Prostate gland (tissue), 2 donors: ENCODE data around the gene ALK.

Experiments used
- CTCF ChIP-seq, 4 experiments: fragments of 200-600 bp in 2 of 4; fragments of 450-650 bp in 2 of 4; sonication (generic) in 2 of 4; IDR thresholded peaks; 1 replicate in 3 of 4; 2 replicates in 1 of 4; pipeline ENCODE4 v1.5.1; 2016 to 2019; ENCODE audit warnings: antibody characterized with exemption in 4 of 4, mild to moderate bottlenecking in 2 of 4, moderate library complexity in 2 of 4
- POLR2A ChIP-seq: fragments of 450-650 bp; IDR thresholded peaks from one replicate; pipeline ENCODE4 v1.6.1; 2016; ENCODE audit warnings: antibody characterized with exemption, mild to moderate bottlenecking
- POLR2AphosphoS5 ChIP-seq: sonication (generic); formaldehyde crosslinking; IDR thresholded peaks from one replicate; pipeline ENCODE4 v1.6.1; 2017; ENCODE audit warnings: antibody characterized with exemption

- TF ChIP-seq POLR2AphosphoS5 (no peak), CTCF (IDR thresholded peaks at IDR 0.05) (no peak), POLR2A (no peak)
These were observed 359.1 kb downstream of the ALK start for GRCh38 chr2:29562319-29562718.
